Erythroblast (primary cell): ENCODE measurements around the gene SCGB2B2.

Experiments used
- GATA1 ChIP-seq: IDR thresholded peaks from 2 replicates; pipeline ENCODE4 v1.6.1; 2011; ENCODE audit warnings: low read depth, mild to moderate bottlenecking, control low read depth, low read length, moderate library complexity
- POLR2A ChIP-seq: IDR thresholded peaks from 2 replicates; pipeline ENCODE4 v1.6.1; 2011; ENCODE audit warnings: mild to moderate bottlenecking, low read length

DNA sequence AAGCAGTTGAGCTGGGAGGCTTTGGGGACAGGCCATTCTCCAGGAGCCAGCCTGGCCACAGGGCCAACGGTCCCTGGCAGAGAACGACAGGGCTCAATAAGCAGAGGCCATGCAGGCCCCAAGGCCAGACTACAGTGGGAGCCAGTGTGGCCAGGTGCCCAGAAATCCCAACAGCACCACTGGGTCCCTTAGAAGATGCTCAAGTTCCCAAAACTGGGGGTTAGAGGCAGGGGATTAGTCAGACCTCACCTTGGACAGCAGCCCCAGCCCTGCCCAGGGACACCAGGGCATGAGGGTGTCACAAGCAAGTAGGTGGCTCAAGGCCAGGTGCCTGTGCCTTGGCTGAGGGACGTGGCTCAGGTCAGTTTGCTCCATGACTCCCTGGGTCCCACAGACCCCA, 12.8 kb downstream of the SCGB2B2 start:
- TF ChIP-seq POLR2A, result no peak
- no peak for TF ChIP-seq GATA1
